GM21786 (cell line): Measurements from ENCODE around the gene TIPARP.
"Not testable (repeated sequence)": the region's sequence is repeated elsewhere in the genome, so short reads cannot be mapped to it uniquely, and the experiment has no call there.

Experiments used
- ATAC-seq: cut with Tn5 transposase; IDR thresholded peaks from one replicate; pipeline ENCODE4 v1.9.1; 2021; ENCODE audit not compliant: unreplicated experiment

TIPARP gene

GRCh38 chr3:156737049-156737448 lies 62.7 kb downstream of the TIPARP start:
- not testable (repeated sequence) for ATAC-seq

- no peak for ATAC-seq
Observed at GRCh38 chr3:156738251-156738650, 63.9 kb downstream of the TIPARP start.

- ATAC-seq, result no peak
Observed at GRCh38 chr3:156739976-156740375, 65.6 kb downstream of the TIPARP start.

- not testable (repeated sequence) for ATAC-seq
Observed at GRCh38 chr3:156740581-156740980, 66.2 kb downstream of the TIPARP start.

- no peak for ATAC-seq
Observed at GRCh38 chr3:156741935-156742334, 67.5 kb downstream of the TIPARP start.

- no peak for ATAC-seq
Observed at GRCh38 chr3:156742401-156742800, 68.0 kb downstream of the TIPARP start.

- no peak for ATAC-seq
Observed at GRCh38 chr3:156743859-156744258, 69.5 kb downstream of the TIPARP start.

- no peak for ATAC-seq
Observed at GRCh38 chr3:156744631-156745030, 70.2 kb downstream of the TIPARP start.

- no peak for ATAC-seq
Observed at GRCh38 chr3:156745766-156746165, 71.4 kb downstream of the TIPARP start.

GRCh38 chr3:156747046-156747445 lies 72.7 kb downstream of the TIPARP start:
- no peak for ATAC-seq

- no peak for ATAC-seq
Observed at GRCh38 chr3:156749244-156749643, 74.9 kb downstream of the TIPARP start.

- ATAC-seq, result no peak
Observed at GRCh38 chr3:156750191-156750873, 75.9 kb downstream of the TIPARP start.

GRCh38 chr3:156750874-156751245 lies 76.5 kb downstream of the TIPARP start:
- ATAC-seq, result no peak

GRCh38 chr3:156751461-156752025 lies 77.2 kb downstream of the TIPARP start:
- no peak for ATAC-seq
